GM12891 (cell line): ENCODE results near the gene KIF14.

ENCODE experiments used
- POLR2A ChIP-seq: IDR thresholded peaks from 2 replicates; pipeline ENCODE4 v1.6.1; 2011; ENCODE audit warnings: low read depth, low read length, control low read depth
- POLR2AphosphoS5 ChIP-seq: IDR thresholded peaks from 2 replicates; pipeline ENCODE4 v1.6.1; 2011; ENCODE audit warnings: low read depth, low read length, control low read depth
- SPI1 ChIP-seq: IDR thresholded peaks from 2 replicates; pipeline ENCODE4 v1.6.1; 2011; ENCODE audit warnings: low read depth, low read length, control low read depth
- TAF1 ChIP-seq: IDR thresholded peaks from 2 replicates; pipeline ENCODE4 v1.6.1; 2011; ENCODE audit warnings: low read depth, low read length, control low read depth

DNA sequence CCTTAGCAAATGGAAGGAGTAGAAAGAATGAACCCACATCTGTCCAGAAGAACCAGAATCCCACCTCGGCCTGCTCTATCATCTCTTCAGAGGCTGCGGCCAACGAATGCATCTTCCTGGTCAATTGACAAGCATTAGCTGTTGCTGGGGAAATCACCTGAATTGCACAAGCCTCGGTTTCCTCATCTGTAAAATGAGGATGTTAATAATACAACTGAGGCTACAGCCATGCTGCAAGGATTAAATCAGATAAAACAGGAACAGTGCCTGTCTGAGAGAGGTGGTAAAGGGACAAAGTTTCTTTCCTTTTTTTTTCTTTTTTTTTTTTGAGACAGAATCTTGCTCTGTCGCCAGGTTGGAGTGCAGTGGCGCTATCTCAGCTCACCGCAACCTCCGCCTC, 99.8 kb downstream of the KIF14 start:
- TF ChIP-seq POLR2A = no peak
- no peak for TF ChIP-seq POLR2AphosphoS5
- TF ChIP-seq SPI1 = no peak
- TF ChIP-seq TAF1 = no peak
